Glutamatergic neuron (in vitro differentiated cells): Measurements from ENCODE around the gene HOXB9. TPM values are rescaled to one million over a fixed set of nuclear protein-coding genes. Genes with fewer than 3 reads are reported as not detected.

Experiments used
- DNase-seq: peaks from one replicate; pipeline ENCODE4 v3.0.0; 2022
- H3K27ac Mint-ChIP-seq: one replicate; pipeline ENCODE4 v1.8.0; 2020; ENCODE audit warnings: mild to moderate bottlenecking, mixed read lengths, inconsistent platforms; ENCODE audit not compliant: unreplicated experiment
- H3K27me3 Mint-ChIP-seq: one replicate; pipeline ENCODE4 v1.8.0; 2020; ENCODE audit warnings: mild to moderate bottlenecking, moderate library complexity, mixed read lengths, inconsistent platforms; ENCODE audit not compliant: unreplicated experiment
- H3K36me3 Mint-ChIP-seq: one replicate; pipeline ENCODE4 v1.8.0; 2020; ENCODE audit warnings: mild to moderate bottlenecking, mixed read lengths, inconsistent platforms; ENCODE audit not compliant: unreplicated experiment
- H3K4me1 Mint-ChIP-seq: one replicate; pipeline ENCODE4 v1.8.0; 2020; ENCODE audit warnings: mild to moderate bottlenecking, low read depth, mixed read lengths, inconsistent platforms; ENCODE audit not compliant: unreplicated experiment
- H3K4me3 Mint-ChIP-seq: one replicate; pipeline ENCODE4 v1.8.0; 2020; ENCODE audit warnings: mild to moderate bottlenecking, mixed read lengths, inconsistent platforms; ENCODE audit not compliant: unreplicated experiment
- H3K9me3 Mint-ChIP-seq: one replicate; pipeline ENCODE4 v1.8.0; 2020; ENCODE audit warnings: mild to moderate bottlenecking, moderate library complexity, mixed read lengths, inconsistent platforms; ENCODE audit not compliant: unreplicated experiment
- total RNA-seq: library from RNA; stranded (reverse); fragmentation: NEBNext Ultra II Directional; extraction: Animal tissue kit (Norgen Biotek cat#: 25700); gene quantifications from one replicate; pipeline ENCODE4 v1.2.1, GENCODE V29; 2021; ENCODE audit not compliant: unreplicated experiment
- TF ChIP-seq, protein P1 (sequence below): fragments of 200-600 bp; sonication (generic); IDR thresholded peaks from one replicate; pipeline ENCODE4 v1.5.0; 2021; ENCODE audit not compliant: partially characterized antibody, unreplicated experiment

HOXB9 gene
- total RNA-seq, 1 donor from 2014 or later, result not detected

DNA sequence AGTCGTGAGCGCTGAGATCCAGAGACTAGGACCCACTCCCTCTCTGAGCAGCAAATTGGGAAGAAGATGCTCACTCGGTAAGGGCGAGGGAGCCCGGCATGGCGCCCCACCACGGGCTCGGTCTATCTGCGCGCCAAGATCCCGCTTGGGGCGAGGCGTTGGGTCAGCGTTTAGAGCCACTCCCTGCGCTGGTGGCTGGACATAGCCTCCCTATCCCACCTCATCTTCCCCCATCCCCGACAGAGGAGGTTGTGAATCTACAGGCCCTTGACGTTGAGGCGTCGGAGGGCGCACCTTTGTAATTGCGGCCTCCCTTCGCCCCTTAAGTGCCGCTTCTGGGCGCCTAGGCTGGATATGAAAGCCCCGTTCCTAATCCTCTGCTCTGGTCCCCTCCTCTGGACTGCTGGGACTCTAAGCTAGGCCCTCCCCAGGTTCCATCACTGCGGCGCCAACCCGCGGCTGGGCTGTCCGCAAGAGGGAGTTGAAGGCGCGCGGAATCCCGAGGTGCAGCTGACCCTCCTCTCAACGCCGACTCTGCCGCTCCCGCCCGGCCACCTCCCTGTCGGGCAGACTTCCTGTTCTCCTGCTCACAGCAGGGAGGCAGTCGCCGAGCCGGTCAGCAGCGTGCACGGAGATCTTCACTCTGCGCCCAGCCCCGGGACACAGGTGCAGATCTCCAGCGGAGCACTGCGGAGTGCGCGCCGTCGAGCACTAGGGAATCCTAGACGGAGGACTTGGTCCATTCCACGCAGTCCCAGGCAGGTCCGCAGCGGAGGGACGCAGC lies 16.1 kb upstream of the HOXB9 start:
- TF ChIP-seq, protein P1, sequence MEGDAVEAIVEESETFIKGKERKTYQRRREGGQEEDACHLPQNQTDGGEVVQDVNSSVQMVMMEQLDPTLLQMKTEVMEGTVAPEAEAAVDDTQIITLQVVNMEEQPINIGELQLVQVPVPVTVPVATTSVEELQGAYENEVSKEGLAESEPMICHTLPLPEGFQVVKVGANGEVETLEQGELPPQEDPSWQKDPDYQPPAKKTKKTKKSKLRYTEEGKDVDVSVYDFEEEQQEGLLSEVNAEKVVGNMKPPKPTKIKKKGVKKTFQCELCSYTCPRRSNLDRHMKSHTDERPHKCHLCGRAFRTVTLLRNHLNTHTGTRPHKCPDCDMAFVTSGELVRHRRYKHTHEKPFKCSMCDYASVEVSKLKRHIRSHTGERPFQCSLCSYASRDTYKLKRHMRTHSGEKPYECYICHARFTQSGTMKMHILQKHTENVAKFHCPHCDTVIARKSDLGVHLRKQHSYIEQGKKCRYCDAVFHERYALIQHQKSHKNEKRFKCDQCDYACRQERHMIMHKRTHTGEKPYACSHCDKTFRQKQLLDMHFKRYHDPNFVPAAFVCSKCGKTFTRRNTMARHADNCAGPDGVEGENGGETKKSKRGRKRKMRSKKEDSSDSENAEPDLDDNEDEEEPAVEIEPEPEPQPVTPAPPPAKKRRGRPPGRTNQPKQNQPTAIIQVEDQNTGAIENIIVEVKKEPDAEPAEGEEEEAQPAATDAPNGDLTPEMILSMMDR, result no peak
- Mint-ChIP-seq H3K4me3 (no peak overlapping the region), H3K9me3 (peaks cover 9% of the 10 kb centered on the region), H3K27ac (no peak overlapping the region), H3K4me1 (no peaks in the 10 kb centered on the region), H3K27me3 (peaks cover 43% of the 10 kb centered on the region), H3K36me3 (no peaks in the 10 kb centered on the region)
- DNase-seq, result peak; percentile 38

DNA sequence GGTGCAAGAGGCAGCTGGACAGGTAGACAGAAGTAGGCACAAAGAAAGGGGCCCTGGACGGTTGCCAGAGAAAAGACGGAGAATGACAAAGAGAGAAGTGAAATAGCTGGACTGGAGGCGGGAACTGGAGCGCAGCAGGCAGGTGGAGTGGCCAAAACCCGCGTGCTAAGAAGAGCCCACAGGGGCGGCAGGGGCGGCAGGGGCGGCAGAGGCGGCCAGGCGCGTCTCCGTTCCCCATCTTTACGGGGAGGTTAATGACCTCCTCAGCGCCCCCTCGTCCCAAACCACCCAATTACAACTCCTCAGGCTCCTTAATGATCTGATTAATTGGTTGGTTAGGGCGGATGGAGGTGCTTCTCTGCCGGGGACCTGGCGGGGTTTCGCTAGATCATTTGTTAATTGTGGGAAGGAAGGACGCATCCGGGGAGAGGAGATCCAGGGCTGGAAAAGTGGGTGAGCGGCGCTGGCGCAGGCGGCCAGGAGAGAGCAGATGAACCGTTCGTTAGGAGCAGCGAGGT lies 15.4 kb upstream of the HOXB9 start:
- DNase-seq, result no peak
- Mint-ChIP-seq H3K9me3 (peaks cover 9% of the 10 kb centered on the region), H3K27ac (no peak overlapping the region), H3K36me3 (no peaks in the 10 kb centered on the region), H3K4me3 (peak overlapping the region; percentile 28), H3K4me1 (no peaks in the 10 kb centered on the region), H3K27me3 (peaks cover 45% of the 10 kb centered on the region)
- TF ChIP-seq, protein P1, result no peak

DNA sequence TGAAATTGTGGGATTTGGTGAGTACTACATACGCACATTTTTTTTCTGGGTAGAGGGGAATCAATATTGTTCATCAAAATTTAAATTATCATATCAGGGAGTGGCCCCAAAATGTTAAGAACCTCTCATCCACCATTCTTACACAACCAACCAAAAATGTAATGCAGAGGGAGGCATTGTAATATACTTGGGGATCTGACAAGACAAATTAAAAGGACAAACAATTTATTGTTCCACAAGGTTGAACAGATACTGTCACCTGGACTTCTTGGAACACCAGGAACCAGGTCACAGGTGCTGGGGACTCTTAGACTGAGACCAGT lies 14.7 kb upstream of the HOXB9 start:
- Mint-ChIP-seq H3K27ac (no peak overlapping the region), H3K36me3 (no peaks in the 10 kb centered on the region), H3K4me3 (no peak overlapping the region), H3K27me3 (peaks cover 51% of the 10 kb centered on the region), H3K9me3 (peaks cover 9% of the 10 kb centered on the region), H3K4me1 (no peaks in the 10 kb centered on the region)
- TF ChIP-seq, protein P1, result no peak
- no peak for DNase-seq

DNA sequence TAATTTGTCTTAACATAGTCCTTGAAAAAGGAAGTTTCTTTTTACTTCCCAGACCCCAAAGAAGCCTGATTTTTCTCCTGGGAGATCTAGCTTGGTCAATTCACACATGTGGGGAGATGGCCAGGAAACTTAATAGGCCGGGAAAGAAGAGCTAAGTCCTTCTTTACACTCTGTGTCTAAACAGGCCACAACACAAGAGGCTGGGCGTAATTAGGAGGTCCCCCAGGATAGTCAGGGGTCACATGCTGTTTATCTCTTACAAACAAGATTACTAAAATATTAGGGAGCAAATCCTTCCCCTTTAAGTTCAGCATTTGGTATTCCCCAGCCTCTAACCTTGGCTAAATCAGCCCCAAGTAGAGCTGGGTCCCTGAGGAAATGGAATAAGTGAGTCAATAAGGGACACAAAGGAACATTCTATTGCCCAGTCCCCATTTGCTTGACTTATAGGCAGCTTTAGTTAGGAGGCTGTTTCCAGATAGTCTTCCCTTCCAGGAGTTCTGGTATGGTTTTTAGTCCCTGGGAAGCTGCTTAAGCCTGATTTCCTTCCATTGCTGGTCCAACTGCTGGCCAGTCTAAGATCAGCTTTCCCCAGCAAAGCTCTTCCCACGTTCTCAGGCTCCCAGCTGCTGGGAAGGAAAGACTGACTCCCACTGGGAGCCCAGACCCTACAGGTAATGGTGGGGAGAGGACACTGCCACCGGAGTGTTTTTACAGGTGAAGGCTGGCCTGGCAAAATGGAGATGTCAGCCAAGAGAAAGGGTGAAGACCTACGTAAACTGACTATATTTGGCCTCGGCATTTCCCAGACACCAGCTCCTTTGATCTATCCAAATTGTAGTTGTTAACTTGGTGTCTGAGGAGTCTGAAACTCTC lies 14.1 kb upstream of the HOXB9 start:
- H3K27me3 Mint-ChIP-seq, result peaks cover 50% of the 10 kb centered on the region
- H3K4me1 Mint-ChIP-seq, result no peaks in the 10 kb centered on the region
- no peaks in the 10 kb centered on the region for H3K36me3 Mint-ChIP-seq
- DNase-seq, result no peak
- H3K9me3 Mint-ChIP-seq, result peaks cover 5% of the 10 kb centered on the region
- TF ChIP-seq, protein P1, result no peak
- no peak overlapping the region for H3K4me3 Mint-ChIP-seq
- no peak overlapping the region for H3K27ac Mint-ChIP-seq
